HepG2 (cell line): ENCODE data around the gene KANK3. TPM values are rescaled to one million over a fixed set of nuclear protein-coding genes. Genes with fewer than 3 reads are reported as not detected.

Experiments used
- DR1 ChIP-seq: sonication (generic); formaldehyde crosslinking; IDR thresholded peaks from 2 replicates; pipeline ENCODE4 v1.8.0; 2021; ENCODE audit warnings: mild to moderate bottlenecking, missing genetic modification reagents, inconsistent platforms
- EZH2 ChIP-seq: conservative IDR thresholded peaks from 2 replicates; pipeline ENCODE4 v1.6.1; 2012; ENCODE audit warnings: mild to moderate bottlenecking, low read depth, low read length, moderate library complexity
- HMG20A ChIP-seq: IDR thresholded peaks from 2 replicates; pipeline ENCODE4 v1.6.1; 2016; ENCODE audit warnings: borderline replicate concordance
- MTA1 ChIP-seq: sonication (generic); formaldehyde crosslinking; IDR thresholded peaks from 2 replicates; pipeline ENCODE4 v1.4.0; 2020; ENCODE audit warnings: missing genetic modification reagents, mild to moderate bottlenecking, borderline replicate concordance
- PHF8 ChIP-seq: sonication (generic); formaldehyde crosslinking; IDR thresholded peaks from 2 replicates; pipeline ENCODE4 v1.5.0; 2020; ENCODE audit warnings: missing genetic modification reagents
- RAD21 ChIP-seq: fragments of 450-650 bp; formaldehyde crosslinking; IDR thresholded peaks from 2 replicates; pipeline ENCODE4 v1.5.0; 2020; ENCODE audit warnings: mild to moderate bottlenecking
- SMARCE1 ChIP-seq: fragments of 450-650 bp; IDR thresholded peaks from 2 replicates; pipeline ENCODE4 v1.6.1; 2017; ENCODE audit warnings: borderline replicate concordance
- SOX13 ChIP-seq, 3 experiments: fragments of 450-650 bp in 1 of 3; sonication (generic) in 1 of 3; formaldehyde crosslinking in 1 of 3; IDR thresholded peaks in 2 of 3; conservative IDR thresholded peaks in 1 of 3; 2 replicates each; pipeline versions ENCODE4 v1.5.0 to v1.6.1; 2016 to 2020; ENCODE audit warnings: antibody characterized with exemption in 1 of 3, mild to moderate bottlenecking in 1 of 3, missing compliant biosample characterization in 1 of 3, missing genetic modification reagents in 1 of 3, moderate library complexity in 1 of 3
- ZBTB7B ChIP-seq: sonication (generic); formaldehyde crosslinking; IDR thresholded peaks from 2 replicates; pipeline ENCODE4 v1.4.0; 2020; ENCODE audit warnings: missing genetic modification reagents
- ZNF232 ChIP-seq: sonication (generic); formaldehyde crosslinking; IDR thresholded peaks from 2 replicates; pipeline ENCODE4 v1.4.0; 2020; ENCODE audit warnings: missing genetic modification reagents, borderline replicate concordance
- ZNF282 ChIP-seq: fragments of 450-650 bp; IDR thresholded peaks from 2 replicates; pipeline ENCODE4 v1.6.1; 2018; ENCODE audit not compliant: partially characterized antibody
- ZNF572 ChIP-seq: sonication (generic); formaldehyde crosslinking; IDR thresholded peaks from 2 replicates; pipeline ENCODE4 v1.5.1; 2020; ENCODE audit warnings: mild to moderate bottlenecking, missing genetic modification reagents
- ZNF720 ChIP-seq: sonication (generic); formaldehyde crosslinking; IDR thresholded peaks from 2 replicates; pipeline ENCODE4 v1.4.0; 2020; ENCODE audit warnings: missing genetic modification reagents
- polyA plus RNA-seq, 8 experiments: library from polyadenylated mRNA; depleted of rRNA in 3 of 8; stranded (reverse) in 7 of 8; unstranded in 1 of 8; fragments of >200 nt; fragmentation: Illumina TruSeq in 4 of 8; extraction: Trizol in 4 of 8; gene quantifications; 2 replicates each; pipeline versions ENCODE4 v1.2.1 to v1.2.3, GENCODE V29; 2011 to 2016; ENCODE audit warnings: low read depth in 4 of 8, missing spikeins in 1 of 8, mixed read lengths in 1 of 8; ENCODE audit not compliant: insufficient read depth in 1 of 8
- total RNA-seq, 5 experiments: library from RNA; depleted of rRNA; stranded (reverse); fragments of >200 nt; fragmentation: Illumina TruSeq; extraction: Trizol; gene quantifications; 2 replicates each; pipeline ENCODE4 v1.2.3, GENCODE V29; 2016; ENCODE audit warnings: low read depth in 1 of 5
- TF ChIP-seq, protein P1 (sequence below): sonication (generic); formaldehyde crosslinking; IDR thresholded peaks from 2 replicates; pipeline ENCODE4 v1.4.0; 2020; ENCODE audit warnings: mild to moderate bottlenecking, missing genetic modification reagents
- TF ChIP-seq, protein P2 (sequence below): sonication (generic); formaldehyde crosslinking; IDR thresholded peaks from 2 replicates; pipeline ENCODE4 v1.4.0; 2020; ENCODE audit warnings: missing genetic modification reagents, borderline replicate concordance
- TF ChIP-seq, protein P3 (sequence below): sonication (generic); formaldehyde crosslinking; IDR thresholded peaks from 2 replicates; pipeline ENCODE4 v1.5.1; 2020; ENCODE audit warnings: missing genetic modification reagents, mild to moderate bottlenecking, borderline replicate concordance
- TF ChIP-seq, protein P4 (sequence below): sonication (generic); formaldehyde crosslinking; IDR thresholded peaks from 2 replicates; pipeline ENCODE4 v1.8.1; 2023; ENCODE audit warnings: mild to moderate bottlenecking, inconsistent platforms, moderate library complexity, missing genetic modification reagents, borderline replicate concordance
- TF ChIP-seq, protein P5 (sequence below): IDR thresholded peaks from 2 replicates; pipeline ENCODE4 v1.4.0; 2020; ENCODE audit warnings: mild to moderate bottlenecking, missing genetic modification reagents

The KANK3 gene
- total and polyA plus RNA-seq, 2 of the 13 experiments (the other 11 are each of a cell fraction or from before 2014, with no cell fraction given): 0.15 to 0.20 TPM

DNA sequence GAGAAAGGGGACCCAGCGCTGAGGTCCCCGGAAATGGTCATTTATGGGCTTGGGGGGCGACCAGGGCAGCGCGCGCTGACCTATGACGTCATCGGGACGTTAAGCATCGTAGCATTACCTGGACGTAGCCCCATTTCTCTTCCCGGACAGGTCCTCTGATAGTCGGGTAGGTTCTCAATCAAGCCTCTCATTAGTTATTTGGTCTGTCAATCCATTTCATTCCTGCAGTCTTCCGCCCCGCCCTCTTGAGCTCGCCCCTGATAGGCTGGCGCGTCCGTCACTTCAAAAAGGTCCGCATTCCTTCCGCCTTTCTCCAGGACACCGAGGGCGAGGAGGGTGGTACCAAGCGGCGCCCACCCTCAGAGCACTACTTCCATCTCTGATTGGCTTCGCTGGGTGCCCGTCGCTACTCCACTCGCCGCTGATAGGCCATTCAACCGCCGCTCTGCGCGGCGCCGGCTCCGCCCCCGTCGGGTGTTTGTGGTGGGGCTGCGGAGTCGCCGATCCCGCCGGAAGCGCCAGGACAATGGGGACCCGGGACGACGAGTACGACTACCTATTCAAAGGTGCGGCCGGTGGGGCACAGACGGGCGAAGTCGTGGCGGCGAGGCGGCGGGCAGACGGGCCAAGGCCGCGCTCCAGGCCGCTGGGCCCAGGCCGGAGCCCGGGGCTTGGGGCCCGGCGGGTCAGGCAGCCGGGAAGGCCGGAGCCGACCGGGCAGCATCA lies 47.0 kb upstream of the KANK3 start, which contains the start of gene RAB11B (continued):
- TF ChIP-seq HMG20A (CRISPR knock-in tag) (no peak), EZH2 (no peak), DR1 (no peak), ZNF232 (no peak), SMARCE1 (no peak), MTA1 (CRISPR knock-in tag) (no peak), ZBTB7B (CRISPR knock-in tag) (no peak), RAD21 (CRISPR knock-in tag) (peak; percentile 51; the same call in 1 of the 2 replicates), ZNF572 (CRISPR knock-in tag) (no peak), ZNF720 (CRISPR knock-in tag) (no peak), ZNF282 (no peak), SOX13 (IDR thresholded peaks at IDR 0.05) (no peak), SOX13 (CRISPR knock-in tag; conservative IDR thresholded peaks at IDR 0.05 in 1 of 2, IDR thresholded peaks at IDR 0.05 in 1 of 2) (no peak), PHF8 (CRISPR knock-in tag) (peak; percentile 64)
- TF ChIP-seq, protein P1, sequence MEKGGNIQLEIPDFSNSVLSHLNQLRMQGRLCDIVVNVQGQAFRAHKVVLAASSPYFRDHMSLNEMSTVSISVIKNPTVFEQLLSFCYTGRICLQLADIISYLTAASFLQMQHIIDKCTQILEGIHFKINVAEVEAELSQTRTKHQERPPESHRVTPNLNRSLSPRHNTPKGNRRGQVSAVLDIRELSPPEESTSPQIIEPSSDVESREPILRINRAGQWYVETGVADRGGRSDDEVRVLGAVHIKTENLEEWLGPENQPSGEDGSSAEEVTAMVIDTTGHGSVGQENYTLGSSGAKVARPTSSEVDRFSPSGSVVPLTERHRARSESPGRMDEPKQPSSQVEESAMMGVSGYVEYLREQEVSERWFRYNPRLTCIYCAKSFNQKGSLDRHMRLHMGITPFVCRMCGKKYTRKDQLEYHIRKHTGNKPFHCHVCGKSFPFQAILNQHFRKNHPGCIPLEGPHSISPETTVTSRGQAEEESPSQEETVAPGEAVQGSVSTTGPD (CRISPR knock-in tag): no peak
- TF ChIP-seq, protein P2, sequence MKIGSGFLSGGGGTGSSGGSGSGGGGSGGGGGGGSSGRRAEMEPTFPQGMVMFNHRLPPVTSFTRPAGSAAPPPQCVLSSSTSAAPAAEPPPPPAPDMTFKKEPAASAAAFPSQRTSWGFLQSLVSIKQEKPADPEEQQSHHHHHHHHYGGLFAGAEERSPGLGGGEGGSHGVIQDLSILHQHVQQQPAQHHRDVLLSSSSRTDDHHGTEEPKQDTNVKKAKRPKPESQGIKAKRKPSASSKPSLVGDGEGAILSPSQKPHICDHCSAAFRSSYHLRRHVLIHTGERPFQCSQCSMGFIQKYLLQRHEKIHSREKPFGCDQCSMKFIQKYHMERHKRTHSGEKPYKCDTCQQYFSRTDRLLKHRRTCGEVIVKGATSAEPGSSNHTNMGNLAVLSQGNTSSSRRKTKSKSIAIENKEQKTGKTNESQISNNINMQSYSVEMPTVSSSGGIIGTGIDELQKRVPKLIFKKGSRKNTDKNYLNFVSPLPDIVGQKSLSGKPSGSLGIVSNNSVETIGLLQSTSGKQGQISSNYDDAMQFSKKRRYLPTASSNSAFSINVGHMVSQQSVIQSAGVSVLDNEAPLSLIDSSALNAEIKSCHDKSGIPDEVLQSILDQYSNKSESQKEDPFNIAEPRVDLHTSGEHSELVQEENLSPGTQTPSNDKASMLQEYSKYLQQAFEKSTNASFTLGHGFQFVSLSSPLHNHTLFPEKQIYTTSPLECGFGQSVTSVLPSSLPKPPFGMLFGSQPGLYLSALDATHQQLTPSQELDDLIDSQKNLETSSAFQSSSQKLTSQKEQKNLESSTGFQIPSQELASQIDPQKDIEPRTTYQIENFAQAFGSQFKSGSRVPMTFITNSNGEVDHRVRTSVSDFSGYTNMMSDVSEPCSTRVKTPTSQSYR (CRISPR knock-in tag): no peak
- TF ChIP-seq, protein P3, sequence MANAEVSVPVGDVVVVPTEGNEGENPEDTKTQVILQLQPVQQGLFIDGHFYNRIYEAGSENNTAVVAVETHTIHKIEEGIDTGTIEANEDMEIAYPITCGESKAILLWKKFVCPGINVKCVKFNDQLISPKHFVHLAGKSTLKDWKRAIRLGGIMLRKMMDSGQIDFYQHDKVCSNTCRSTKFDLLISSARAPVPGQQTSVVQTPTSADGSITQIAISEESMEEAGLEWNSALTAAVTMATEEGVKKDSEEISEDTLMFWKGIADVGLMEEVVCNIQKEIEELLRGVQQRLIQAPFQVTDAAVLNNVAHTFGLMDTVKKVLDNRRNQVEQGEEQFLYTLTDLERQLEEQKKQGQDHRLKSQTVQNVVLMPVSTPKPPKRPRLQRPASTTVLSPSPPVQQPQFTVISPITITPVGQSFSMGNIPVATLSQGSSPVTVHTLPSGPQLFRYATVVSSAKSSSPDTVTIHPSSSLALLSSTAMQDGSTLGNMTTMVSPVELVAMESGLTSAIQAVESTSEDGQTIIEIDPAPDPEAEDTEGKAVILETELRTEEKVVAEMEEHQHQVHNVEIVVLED (CRISPR knock-in tag): peak; percentile 89
- TF ChIP-seq, protein P4, sequence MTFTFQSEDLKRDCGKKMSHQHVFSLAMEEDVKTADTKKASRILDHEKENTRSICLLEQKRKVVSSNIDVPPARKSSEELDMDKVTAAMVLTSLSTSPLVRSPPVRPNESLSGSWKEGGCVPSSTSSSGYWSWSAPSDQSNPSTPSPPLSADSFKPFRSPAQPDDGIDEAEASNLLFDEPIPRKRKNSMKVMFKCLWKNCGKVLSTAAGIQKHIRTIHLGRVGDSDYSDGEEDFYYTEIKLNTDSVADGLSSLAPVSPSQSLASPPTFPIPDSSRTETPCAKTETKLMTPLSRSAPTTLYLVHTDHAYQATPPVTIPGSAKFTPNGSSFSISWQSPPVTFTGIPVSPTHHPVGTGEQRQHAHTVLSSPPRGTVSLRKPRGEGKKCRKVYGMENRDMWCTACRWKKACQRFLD (CRISPR knock-in tag): no peak
- TF ChIP-seq, protein P5, sequence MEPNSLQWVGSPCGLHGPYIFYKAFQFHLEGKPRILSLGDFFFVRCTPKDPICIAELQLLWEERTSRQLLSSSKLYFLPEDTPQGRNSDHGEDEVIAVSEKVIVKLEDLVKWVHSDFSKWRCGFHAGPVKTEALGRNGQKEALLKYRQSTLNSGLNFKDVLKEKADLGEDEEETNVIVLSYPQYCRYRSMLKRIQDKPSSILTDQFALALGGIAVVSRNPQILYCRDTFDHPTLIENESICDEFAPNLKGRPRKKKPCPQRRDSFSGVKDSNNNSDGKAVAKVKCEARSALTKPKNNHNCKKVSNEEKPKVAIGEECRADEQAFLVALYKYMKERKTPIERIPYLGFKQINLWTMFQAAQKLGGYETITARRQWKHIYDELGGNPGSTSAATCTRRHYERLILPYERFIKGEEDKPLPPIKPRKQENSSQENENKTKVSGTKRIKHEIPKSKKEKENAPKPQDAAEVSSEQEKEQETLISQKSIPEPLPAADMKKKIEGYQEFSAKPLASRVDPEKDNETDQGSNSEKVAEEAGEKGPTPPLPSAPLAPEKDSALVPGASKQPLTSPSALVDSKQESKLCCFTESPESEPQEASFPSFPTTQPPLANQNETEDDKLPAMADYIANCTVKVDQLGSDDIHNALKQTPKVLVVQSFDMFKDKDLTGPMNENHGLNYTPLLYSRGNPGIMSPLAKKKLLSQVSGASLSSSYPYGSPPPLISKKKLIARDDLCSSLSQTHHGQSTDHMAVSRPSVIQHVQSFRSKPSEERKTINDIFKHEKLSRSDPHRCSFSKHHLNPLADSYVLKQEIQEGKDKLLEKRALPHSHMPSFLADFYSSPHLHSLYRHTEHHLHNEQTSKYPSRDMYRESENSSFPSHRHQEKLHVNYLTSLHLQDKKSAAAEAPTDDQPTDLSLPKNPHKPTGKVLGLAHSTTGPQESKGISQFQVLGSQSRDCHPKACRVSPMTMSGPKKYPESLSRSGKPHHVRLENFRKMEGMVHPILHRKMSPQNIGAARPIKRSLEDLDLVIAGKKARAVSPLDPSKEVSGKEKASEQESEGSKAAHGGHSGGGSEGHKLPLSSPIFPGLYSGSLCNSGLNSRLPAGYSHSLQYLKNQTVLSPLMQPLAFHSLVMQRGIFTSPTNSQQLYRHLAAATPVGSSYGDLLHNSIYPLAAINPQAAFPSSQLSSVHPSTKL: 0 out of 2 replicates have a peak, but pooled peaks have one; percentile 9
